ENCODE measurements around the gene CASKIN1. TPM values are rescaled to one million over a fixed set of nuclear protein-coding genes. Genes with fewer than 3 reads are reported as not detected.

CASKIN1 gene
- total RNA-seq, 2 experiments from 2014 or later = 0.15 to 0.17 TPM

DNA sequence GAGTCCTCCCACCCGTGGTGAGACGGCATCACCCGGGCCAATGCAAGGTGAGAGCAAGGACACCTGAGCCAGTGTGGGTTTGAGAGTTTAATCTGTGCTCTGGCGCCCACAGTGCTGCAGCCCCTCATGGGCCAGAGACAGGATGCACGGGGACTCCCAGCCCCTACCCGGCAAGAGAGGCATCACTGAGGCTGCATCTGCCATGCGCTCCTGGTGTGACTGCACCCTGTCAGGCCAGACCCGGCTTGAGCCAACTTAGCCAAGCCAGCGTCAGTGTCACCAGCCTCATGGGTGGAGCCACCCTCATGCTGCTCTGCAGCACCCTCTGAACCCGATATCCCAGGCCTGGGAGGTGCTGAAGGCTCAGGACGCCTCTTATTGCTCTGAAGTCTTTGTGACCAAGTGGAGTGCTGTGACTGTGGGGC lies 15.5 kb upstream of the CASKIN1 start:
- Mint-ChIP-seq H3K27me3 (ENCODE audit: low read depth) (no peaks in the 10 kb centered on the region), H3K4me1 (ENCODE audit: low read depth) (peaks cover 30% of the 10 kb centered on the region), H3K36me3 (ENCODE audit: low read depth) (peaks cover 21% of the 10 kb centered on the region), H3K9me3 (no peaks in the 10 kb centered on the region), H3K27ac (peak overlapping the region; percentile 13), H3K4me3 (peak overlapping the region; percentile 3)
- intact Hi-C loops (cut with micrococcal nuclease) = loop anchor here (10.0 kb wide), 1 partner anchor 213 kb away; the partner anchor contains the start of gene CCNF
- no peak for DNase-seq
- CTCF ChIA-PET = no interaction called here

DNA sequence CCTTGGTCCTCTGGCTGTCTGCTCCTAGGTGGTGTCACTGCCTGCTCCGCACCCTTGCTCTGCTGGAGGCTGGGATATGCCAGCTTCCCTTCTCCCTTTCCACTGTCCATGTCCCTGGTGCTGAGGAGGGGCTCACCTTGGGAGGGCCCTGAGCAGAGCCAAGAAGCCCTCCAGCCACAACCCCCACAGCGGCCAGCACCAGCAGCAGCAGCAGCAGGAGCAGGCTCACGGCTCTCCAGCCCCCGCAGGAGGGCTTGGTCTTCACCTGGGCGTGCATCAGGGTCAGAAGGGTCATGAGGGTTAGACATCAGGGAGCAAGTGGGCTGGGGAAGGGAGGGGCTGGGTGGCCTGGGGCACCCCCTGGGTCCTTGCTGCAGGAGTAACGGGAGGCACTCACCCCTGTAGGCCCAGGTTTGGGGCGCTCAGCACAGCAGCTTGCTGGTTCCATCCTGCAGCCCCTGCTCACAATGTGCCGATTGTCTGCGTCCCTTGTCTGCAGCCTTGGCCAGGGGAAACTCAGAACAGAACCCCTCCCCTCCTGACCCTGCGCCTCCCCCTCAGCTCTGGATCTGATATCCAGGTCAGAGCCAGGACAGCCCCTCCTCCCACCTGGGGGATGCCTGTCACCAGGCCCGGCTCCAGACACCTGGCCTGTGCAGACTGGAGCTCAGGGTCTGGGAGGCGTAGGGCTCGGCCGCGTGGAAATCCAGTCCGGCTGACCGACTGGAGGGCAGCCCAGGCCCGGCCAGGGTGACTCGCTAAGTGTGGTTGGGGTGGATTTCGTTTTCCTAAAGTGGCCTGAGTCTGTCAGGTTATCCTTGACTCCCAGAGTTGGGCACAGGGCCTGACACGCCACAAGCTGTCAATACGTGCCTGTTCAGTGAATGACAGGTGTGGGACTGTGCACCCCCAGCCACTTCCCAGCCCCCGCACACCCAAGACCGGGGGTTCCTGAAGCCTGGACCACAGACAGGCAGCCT lies 14.3 kb upstream of the CASKIN1 start, which contains the start of gene BRICD5:
TSS of gene BRICD5 (minus strand) at position 478 of the 980 bp plus-strand sequence. CDS start at position 448, 30 bp downstream.
- H3K4me3 Mint-ChIP-seq = no peak within 1 kb of the TSS
- intact Hi-C loops (cut with micrococcal nuclease) = loop anchor here (10.0 kb wide), 1 partner anchor 214 kb away; the partner anchor contains the start of gene CCNF
- H3K36me3 Mint-ChIP-seq (ENCODE audit: low read depth) = peaks cover 26% of the 10 kb centered on the region
- CTCF ChIA-PET = no interaction called here
- H3K9me3 Mint-ChIP-seq = no peaks in the 10 kb centered on the region
- H3K27ac Mint-ChIP-seq = no peak within 1 kb of the TSS
- H3K27me3 Mint-ChIP-seq (ENCODE audit: low read depth) = no peaks in the 10 kb centered on the region
- no peak for DNase-seq
- peaks cover 32% of the 10 kb centered on the region for H3K4me1 Mint-ChIP-seq (ENCODE audit: low read depth)

DNA sequence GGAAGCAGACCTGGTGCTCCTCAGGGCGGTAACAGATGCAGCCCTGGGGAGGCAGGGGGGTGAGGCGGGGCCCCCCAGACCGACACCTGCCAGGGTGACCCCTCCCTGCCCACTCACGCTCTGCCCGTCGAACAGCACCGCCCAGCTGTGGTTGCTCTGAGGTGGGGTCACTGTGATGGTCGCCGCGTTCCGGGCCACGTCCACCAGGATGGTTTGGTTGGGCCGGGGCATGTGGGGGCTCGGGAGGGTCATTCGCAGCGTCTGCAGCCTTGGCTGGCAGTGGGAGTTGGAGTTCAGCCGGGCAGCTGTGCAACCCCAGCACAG lies 13.6 kb upstream of the CASKIN1 start:
- no peak for DNase-seq
- Mint-ChIP-seq H3K27me3 (ENCODE audit: low read depth) (no peaks in the 10 kb centered on the region), H3K36me3 (ENCODE audit: low read depth) (peaks cover 26% of the 10 kb centered on the region), H3K27ac (no peak overlapping the region), H3K9me3 (no peaks in the 10 kb centered on the region), H3K4me3 (no peak overlapping the region), H3K4me1 (ENCODE audit: low read depth) (peaks cover 32% of the 10 kb centered on the region)
- intact Hi-C loops (cut with micrococcal nuclease) = loop anchor here (10.0 kb wide), 1 partner anchor 215 kb away; the partner anchor contains the start of gene CCNF
- CTCF ChIA-PET = no interaction called here

DNA sequence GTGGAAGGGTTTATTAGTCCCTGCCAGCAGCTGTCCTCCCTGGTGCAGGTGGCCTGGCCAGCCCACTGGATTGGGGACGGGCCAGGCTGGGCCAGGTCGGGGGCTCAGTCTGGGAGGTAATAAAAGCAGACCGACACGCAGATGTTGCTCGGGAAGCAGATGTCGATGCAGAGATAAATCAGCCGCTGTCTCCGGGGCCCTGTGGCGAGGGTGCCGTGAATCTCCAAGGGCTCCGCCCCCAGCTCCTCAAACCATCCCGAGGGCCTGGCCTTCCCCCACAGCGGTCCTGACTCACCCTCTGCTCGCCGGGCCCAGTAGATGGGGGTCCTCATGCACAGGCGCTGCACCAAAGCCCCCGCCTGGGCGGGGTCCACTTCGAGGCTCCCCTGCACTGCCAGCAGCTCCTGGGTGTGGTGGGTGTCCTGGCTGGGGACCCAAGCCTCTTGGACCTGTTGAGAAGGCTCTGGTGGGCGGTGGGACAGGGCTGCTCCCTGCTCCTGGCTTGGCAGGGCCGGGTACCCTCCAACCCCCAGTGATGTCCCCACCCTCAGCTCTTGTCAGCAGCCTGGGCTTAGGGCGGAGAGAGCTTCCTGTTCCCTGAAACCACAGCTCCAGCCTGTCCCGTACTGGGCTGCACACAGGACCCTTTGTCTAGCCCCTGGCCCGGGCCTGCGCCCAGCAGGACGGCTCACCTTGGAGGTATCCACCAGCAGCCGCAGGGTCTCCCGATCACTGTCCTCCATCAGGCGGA lies 13.0 kb upstream of the CASKIN1 start:
- DNase-seq = no peak
- intact Hi-C loops (cut with micrococcal nuclease) = loop anchor here (10.0 kb wide), 1 partner anchor 215 kb away; the partner anchor contains the start of gene CCNF
- CTCF ChIA-PET = no interaction called here
- no peak overlapping the region for H3K4me3 Mint-ChIP-seq
- H3K9me3 Mint-ChIP-seq = no peaks in the 10 kb centered on the region
- peaks cover 36% of the 10 kb centered on the region for H3K4me1 Mint-ChIP-seq (ENCODE audit: low read depth)
- no peak overlapping the region for H3K27ac Mint-ChIP-seq
- peaks cover 26% of the 10 kb centered on the region for H3K36me3 Mint-ChIP-seq (ENCODE audit: low read depth)
- H3K27me3 Mint-ChIP-seq (ENCODE audit: low read depth) = no peaks in the 10 kb centered on the region

DNA sequence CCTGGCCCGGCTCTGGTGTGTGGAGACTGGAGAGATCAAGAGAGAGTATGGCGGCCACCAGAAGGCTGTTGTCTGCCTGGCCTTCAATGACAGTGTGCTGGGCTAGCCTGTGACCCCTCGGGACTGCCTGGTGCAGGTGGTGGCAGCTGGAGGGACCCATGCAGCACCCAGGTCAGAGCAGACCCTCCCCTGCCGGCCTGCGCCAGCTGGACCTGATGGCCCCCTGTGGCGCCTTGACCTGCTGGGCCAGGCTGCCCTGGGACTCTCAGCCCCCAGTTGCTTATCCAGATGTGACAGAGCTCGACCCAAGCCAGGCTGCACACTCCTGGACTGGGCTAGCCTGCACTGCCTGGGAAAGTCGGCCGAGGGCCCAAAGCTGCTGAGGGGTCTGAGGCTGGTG lies 12.4 kb upstream of the CASKIN1 start:
- CTCF ChIA-PET = no interaction called here
- H3K4me1 Mint-ChIP-seq (ENCODE audit: low read depth) = peaks cover 38% of the 10 kb centered on the region
- intact Hi-C loops (cut with micrococcal nuclease) = no loop called here
- no peaks in the 10 kb centered on the region for H3K27me3 Mint-ChIP-seq (ENCODE audit: low read depth)
- no peaks in the 10 kb centered on the region for H3K9me3 Mint-ChIP-seq
- H3K4me3 Mint-ChIP-seq = no peak overlapping the region
- no peak for DNase-seq
- H3K27ac Mint-ChIP-seq = no peak overlapping the region
- H3K36me3 Mint-ChIP-seq (ENCODE audit: low read depth) = peaks cover 26% of the 10 kb centered on the region

DNA sequence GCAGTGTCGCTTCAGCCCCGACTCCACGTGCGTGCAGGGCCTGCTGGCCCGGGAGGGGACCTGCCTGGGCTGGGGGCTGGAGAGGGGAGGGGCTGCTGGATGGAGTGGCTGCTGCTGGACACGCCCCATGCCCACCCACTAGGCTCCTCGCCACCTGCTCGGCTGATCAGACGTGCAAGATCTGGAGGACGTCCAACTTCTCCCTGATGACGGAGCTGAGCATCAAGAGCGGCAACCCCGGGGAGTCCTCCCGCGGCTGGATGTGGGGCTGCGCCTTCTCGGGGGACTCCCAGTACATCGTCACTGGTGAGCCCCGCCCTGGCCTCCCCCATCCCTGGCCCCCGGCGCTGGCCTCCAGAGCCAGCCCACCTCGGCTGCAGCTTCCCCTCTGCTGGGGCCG lies 11.9 kb upstream of the CASKIN1 start:
- Mint-ChIP-seq H3K9me3 (no peaks in the 10 kb centered on the region), H3K4me3 (no peak overlapping the region), H3K27ac (no peak overlapping the region), H3K4me1 (ENCODE audit: low read depth) (peaks cover 35% of the 10 kb centered on the region), H3K36me3 (ENCODE audit: low read depth) (peaks cover 23% of the 10 kb centered on the region), H3K27me3 (ENCODE audit: low read depth) (no peaks in the 10 kb centered on the region)
- no peak for DNase-seq
- CTCF ChIA-PET = no interaction called here
- intact Hi-C loops (cut with micrococcal nuclease) = no loop called here

DNA sequence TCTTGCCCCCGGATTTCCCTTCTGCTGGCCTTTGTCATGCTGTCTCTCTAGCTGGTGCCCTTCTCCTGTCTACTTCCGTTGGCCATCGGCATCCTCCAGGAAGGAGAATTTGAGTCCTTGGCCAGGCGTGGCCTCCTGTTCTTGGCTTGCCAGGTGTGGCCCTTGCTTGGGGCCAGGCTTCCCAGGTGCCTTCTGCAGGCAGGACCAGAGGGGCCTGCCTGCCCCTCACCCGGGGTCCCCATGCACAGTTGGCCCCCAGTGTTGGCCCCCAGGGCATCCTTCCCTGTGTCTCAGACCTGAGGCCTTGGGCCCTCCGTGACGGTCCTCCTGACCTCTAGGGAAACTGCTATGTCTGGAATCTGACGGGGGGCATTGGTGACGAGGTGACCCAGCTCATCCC lies 11.5 kb upstream of the CASKIN1 start:
- H3K36me3 Mint-ChIP-seq (ENCODE audit: low read depth) = peaks cover 20% of the 10 kb centered on the region
- peaks cover 31% of the 10 kb centered on the region for H3K4me1 Mint-ChIP-seq (ENCODE audit: low read depth)
- H3K4me3 Mint-ChIP-seq = peak overlapping the region; percentile 78
- H3K27me3 Mint-ChIP-seq (ENCODE audit: low read depth) = no peaks in the 10 kb centered on the region
- no peaks in the 10 kb centered on the region for H3K9me3 Mint-ChIP-seq
- no peak overlapping the region for H3K27ac Mint-ChIP-seq
- DNase-seq = no peak
- intact Hi-C loops (cut with micrococcal nuclease) = no loop called here
- CTCF ChIA-PET = no interaction called here

DNA sequence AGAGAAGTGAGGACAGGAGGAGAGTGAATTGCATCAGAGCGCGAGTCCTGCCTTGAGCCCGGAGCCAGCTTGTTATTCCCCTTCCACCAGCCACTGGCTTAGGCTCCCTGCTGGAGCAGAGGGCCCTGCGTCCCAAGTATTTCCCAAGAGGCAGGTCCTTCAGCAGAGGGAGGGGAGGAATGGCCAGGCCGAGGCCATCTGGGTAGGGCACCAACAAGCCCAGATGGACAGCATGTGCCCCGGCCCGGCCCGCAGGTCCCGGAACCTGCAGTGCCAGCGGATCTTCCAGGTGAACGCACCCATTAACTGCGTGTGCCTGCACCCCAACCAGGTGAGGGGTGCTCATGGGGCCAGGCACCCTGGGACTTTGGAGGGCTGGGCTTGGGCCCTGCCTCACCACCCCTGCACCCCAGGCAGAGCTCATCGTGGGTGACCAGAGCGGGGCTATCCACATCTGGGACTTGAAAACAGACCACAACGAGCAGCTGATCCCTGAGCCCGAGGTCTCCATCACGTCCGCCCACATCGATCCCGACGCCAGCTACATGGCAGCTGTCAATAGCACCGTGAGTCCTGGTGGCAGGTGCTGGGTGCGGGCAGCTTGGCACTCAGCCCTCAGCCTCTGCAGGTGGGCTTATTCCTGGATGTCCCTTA lies 10.5 kb upstream of the CASKIN1 start:
- CTCF ChIA-PET = no interaction called here

DNA sequence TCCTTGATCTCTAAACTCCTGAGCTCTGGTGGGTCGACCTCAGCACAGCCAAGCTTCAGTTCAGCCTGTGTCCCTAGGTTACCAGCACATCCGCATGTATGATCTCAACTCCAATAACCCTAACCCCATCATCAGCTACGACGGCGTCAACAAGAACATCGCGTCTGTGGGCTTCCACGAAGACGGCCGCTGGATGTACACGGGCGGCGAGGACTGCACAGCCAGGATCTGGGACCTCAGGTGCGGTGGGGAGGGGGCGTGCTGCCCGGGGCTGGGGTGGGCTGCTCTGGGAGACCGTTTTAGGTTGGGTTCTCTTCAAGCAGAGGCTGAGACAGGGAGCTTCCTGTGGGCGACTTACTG lies 10.0 kb upstream of the CASKIN1 start:
- Mint-ChIP-seq H3K4me3 (peak overlapping the region; percentile 78), H3K9me3 (no peaks in the 10 kb centered on the region), H3K27ac (peak overlapping the region; percentile 48), H3K36me3 (ENCODE audit: low read depth) (peaks cover 13% of the 10 kb centered on the region), H3K27me3 (ENCODE audit: low read depth) (no peaks in the 10 kb centered on the region), H3K4me1 (ENCODE audit: low read depth) (peaks cover 22% of the 10 kb centered on the region)
- CTCF ChIA-PET = no interaction called here
- no peak for DNase-seq
- intact Hi-C loops (cut with micrococcal nuclease) = no loop called here

More for the DNA sequence above, 10.5 kb upstream of the CASKIN1 start:
- Mint-ChIP-seq H3K4me3 (peak overlapping the region; percentile 78), H3K27me3 (ENCODE audit: low read depth) (no peaks in the 10 kb centered on the region), H3K9me3 (no peaks in the 10 kb centered on the region), H3K36me3 (ENCODE audit: low read depth) (peaks cover 14% of the 10 kb centered on the region), H3K4me1 (ENCODE audit: low read depth) (peaks cover 24% of the 10 kb centered on the region), H3K27ac (peak overlapping the region; percentile 48)
- no peak for DNase-seq
- intact Hi-C loops (cut with micrococcal nuclease) = no loop called here

DNA sequence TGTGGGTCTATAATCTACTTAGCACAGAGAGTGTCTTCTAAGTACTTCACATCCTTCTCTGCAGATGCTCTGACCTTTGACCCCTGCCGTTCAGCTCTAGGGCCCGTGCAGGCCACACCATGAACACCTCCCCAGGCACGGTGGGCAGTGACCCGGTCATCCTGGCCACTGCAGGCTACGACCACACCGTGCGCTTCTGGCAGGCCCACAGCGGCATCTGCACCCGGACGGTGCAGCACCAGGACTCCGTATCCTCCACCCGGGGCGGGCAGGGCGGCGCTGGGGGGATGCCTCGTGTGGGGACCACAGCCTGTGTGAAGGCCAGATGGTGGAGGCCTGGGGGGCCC lies 9.5 kb upstream of the CASKIN1 start:
- Mint-ChIP-seq H3K4me1 (ENCODE audit: low read depth) (peaks cover 22% of the 10 kb centered on the region), H3K4me3 (peak overlapping the region; percentile 78), H3K27me3 (ENCODE audit: low read depth) (no peaks in the 10 kb centered on the region), H3K27ac (peak overlapping the region; percentile 48), H3K9me3 (no peaks in the 10 kb centered on the region), H3K36me3 (ENCODE audit: low read depth) (peaks cover 13% of the 10 kb centered on the region)
- DNase-seq = no peak
- intact Hi-C loops (cut with micrococcal nuclease) = loop anchor here (1.0 kb wide), 4 partner anchors 9 to 51 kb away; partner anchors contain the start of genes E4F1, ECI1 and TRAF7
- CTCF ChIA-PET = interaction anchor here (1.5 kb wide), 1 partner anchor 11 kb away, joined by 5 read pairs; no protein-coding TSS in a partner anchor

DNA sequence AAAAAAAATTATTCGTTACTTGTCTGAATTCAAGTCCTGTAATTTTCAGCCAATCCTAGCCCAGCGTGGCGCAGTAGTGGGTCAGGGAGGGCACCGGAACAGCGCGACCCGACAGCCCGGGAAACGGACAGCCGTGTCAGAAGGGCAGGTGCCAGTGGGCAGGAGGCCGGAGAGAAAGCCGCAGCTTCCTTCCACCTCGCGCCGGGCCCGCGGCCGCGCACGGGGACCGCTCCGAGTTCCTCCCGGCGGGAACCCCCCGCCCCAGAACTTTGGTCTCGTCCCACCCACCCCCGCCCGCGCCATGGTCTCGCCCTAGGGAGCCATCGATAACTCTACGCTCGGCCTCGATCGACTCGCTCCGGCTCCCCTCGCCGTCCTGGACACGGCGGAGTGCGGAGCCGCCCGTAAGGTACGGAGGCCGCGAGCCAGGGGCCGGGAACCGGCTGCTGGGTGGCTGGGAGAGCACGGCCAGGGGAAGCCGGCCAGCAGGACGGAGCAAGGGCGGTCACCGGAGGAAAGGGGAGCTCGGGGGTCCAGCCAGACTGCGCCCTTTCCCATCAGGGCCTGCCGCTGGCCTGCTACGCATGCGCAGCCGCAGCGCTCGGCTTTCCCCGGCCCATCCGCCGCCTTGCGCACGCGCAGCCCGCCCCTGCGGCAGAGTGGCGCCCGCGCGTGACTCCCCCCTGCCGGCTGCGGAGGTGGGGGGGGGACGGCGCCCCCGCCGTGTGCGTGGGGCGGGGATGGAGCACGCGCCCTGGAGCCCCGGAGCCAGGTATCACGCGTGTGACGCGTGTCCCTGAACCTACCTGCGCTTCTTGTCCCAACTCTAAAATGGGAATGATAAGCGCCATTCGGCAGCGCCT lies 8.9 kb upstream of the CASKIN1 start, which contains the start of gene MLST8:
TSS of gene MLST8 (plus strand) at position 351 of the 863 bp plus-strand sequence. CDS start 632 bp downstream, outside the sequence.
- DNase-seq = peak; percentile 86
- Mint-ChIP-seq H3K27me3 (ENCODE audit: low read depth) (no peaks in the 10 kb centered on the region), H3K4me3 (peak within 1 kb of the TSS; percentile 78), H3K27ac (peak within 1 kb of the TSS; percentile 85), H3K9me3 (no peaks in the 10 kb centered on the region), H3K4me1 (ENCODE audit: low read depth) (peaks cover 22% of the 10 kb centered on the region), H3K36me3 (ENCODE audit: low read depth) (peaks cover 13% of the 10 kb centered on the region)
- CTCF ChIA-PET = interaction anchor here (0.6 to 1.5 kb wide), 2 partner anchors 11 to 76 kb away, joined by 4 to 5 read pairs; no protein-coding TSS in a partner anchor
- intact Hi-C loops (cut with micrococcal nuclease) = loop anchor here (1.0 kb wide), 4 partner anchors 10 to 50 kb away; partner anchors contain the start of genes E4F1, ECI1 and TRAF7
